GM21390 (cell line): Measurements from ENCODE around the gene CPA5.

Source experiments
- ATAC-seq: cut with Tn5 transposase; IDR thresholded peaks from one replicate; pipeline ENCODE4 v1.9.1; 2021; ENCODE audit not compliant: unreplicated experiment

CPA5 gene

DNA sequence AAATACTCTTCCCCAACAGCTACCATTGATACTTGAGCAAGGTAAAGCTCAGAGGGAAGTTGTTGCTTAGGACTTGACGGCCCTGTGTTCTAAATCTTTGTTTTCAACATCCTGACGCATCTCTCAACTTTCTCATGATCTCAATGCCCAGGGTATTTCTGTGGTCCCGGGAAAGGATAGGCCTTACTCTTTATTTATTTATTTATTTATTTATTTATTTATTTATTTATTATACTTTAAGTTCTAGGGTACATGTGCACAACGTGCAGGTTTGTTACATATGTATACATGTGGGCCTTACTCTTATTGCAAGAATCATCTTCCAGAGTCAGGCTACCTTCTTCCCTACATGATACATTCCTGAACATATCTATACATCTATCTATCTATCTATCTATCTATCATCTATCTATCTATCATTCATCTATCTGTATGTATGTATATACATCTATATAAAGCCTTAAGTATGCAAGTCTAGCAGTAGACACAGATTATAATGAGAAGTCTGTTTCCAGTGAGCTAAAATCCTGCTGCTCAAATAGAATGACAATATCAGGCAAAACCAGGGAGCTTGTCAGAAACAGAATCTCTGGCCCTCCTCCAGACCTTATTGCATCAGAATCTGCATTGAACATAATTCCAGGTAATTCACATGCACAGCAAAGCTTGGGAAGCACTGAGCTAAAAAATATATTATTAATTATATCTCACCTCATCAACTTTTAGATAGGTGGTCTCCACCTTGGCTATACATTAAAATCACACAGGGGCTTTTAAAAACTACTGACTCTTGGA, 12.2 kb upstream of the CPA5 start:
- ATAC-seq: no peak

DNA sequence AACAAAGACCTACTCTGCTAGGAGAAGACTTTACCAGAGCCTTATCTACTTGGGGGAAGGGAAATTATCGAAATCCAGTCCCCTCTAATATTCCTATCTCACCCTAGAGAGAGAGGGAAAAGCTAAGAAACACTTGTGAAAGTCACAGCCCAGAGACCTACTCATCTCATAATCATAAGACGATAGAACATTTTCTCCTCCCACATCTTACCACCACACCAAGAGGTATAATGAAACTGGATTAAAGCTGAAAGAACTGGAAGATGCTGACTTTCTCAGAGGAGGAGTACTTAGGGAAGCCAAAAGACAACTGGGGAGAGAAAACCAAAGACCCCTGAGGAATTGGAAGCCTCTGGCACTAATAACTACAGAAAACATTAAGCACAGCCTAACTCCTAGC, 10.8 kb upstream of the CPA5 start:
- no peak for ATAC-seq

- no peak for ATAC-seq
Measured at GRCh38 chr7:130334274-130334673, 10.3 kb upstream of the CPA5 start.

GRCh38 chr7:130337410-130337971, 7.1 kb upstream of the CPA5 start:
- no peak for ATAC-seq

- ATAC-seq: no peak
Measured at GRCh38 chr7:130338233-130338632, 6.4 kb upstream of the CPA5 start.

- no peak for ATAC-seq
Measured at GRCh38 chr7:130341882-130342281, 2.7 kb upstream of the CPA5 start.

DNA sequence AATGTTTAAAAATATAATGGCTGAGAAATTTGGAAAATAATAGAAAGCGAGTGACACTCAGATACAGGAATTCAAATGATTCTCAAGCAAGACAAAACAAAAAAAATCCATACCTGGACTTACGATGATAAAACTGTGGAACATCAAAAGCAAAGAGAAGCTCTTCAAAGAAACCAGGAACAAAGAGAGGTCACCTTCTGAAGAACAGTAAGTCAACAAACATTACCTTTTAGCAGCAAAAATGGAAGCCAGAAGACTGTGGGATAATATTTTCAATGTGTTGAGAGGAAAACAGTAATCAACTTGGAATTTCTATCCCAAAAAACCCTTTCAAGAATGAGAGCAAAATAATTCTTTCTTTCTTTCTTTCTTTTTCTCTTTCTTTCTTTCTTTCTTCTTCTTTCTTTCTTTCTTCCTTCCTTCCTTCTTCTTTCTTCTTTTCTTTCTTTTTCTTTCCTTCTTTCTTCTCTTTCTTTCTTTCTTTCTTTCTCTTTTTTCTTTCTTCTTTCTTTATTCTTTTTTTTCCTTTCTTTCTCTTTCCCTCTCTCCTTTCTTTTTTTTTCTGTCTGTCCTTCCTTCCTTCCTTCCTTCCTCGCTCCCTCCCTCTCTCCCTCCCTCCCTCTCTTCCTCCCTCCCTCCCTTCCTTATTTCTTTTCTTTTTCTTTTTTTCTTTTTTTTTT, 1.8 kb upstream of the CPA5 start:
- ATAC-seq: no peak

DNA sequence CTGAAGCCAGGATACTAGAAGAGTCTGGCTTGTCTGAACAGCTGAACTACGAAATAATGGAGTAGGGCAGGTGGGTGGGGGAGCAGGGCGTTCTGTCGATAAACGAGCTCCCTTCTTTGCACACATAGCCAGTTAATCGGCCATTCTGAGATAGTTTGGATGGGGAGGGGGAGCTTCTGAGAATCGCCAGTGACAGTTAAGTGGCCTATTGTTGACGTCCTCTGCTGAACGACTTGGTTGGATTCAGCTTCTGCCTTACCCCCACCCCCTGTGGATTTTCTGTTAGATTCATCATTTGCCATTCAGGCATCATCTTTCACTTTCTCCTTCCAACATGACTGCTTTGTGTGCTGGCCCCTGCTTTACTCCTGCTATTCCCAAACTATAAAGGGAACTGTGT, 520 bp downstream of the CPA5 start:
- ATAC-seq: no peak

- ATAC-seq: no peak
Measured at GRCh38 chr7:130345725-130346124, 1.1 kb downstream of the CPA5 start.

DNA sequence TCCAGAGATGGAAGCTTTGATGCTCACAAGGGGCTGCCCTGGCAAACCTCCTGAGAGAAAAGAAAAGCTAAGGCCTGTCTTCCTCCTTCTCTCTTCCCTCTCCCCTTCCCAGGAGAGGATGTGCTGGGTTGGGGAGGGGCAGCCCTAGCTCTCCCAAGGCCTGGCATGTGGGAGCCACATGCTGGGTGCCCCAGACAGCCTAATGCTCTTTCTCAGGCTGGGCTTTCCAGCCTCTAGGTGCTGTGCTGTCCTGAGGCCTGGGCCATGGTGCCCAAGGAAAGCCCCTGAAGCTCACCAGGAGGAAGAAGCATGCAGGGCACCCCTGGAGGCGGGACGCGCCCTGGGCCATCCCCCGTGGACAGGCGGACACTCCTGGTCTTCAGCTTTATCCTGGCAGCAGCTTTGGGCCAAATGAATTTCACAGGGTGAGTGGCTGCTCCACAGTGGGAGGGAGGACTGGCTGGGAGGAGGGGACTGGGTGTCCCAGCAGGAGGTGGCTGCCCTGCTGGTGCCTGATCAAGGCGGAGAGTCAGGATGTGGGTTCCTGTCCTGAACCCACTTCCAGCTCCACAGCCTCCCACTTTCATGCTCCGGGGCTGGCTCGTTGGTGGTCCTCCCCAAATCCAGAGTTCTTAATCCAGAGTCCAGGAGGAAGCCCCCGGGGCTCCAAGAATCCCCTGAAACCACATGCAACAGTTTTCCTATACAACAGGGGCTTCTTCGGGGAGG, 1.7 kb downstream of the CPA5 start:
- ATAC-seq: no peak

DNA sequence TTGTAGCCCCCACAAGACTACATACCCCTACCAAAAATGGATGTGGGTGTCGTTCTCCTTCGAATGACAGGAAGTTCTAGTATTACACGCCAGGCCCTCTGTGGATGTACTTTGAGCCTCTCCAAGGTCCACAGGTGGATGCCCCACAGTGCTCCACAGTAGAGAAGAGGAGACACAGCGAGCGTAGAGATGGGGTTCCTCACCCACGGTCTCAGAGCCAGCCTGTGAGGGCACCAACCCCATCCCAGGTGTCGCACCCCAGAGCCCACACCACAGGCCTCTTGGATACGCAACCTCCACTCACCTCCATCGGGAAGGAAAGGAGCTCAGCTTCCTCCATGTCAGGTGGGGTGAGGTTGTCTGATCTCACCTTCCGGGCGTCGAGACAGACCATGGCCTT, 2.3 kb downstream of the CPA5 start:
- ATAC-seq: no peak

DNA sequence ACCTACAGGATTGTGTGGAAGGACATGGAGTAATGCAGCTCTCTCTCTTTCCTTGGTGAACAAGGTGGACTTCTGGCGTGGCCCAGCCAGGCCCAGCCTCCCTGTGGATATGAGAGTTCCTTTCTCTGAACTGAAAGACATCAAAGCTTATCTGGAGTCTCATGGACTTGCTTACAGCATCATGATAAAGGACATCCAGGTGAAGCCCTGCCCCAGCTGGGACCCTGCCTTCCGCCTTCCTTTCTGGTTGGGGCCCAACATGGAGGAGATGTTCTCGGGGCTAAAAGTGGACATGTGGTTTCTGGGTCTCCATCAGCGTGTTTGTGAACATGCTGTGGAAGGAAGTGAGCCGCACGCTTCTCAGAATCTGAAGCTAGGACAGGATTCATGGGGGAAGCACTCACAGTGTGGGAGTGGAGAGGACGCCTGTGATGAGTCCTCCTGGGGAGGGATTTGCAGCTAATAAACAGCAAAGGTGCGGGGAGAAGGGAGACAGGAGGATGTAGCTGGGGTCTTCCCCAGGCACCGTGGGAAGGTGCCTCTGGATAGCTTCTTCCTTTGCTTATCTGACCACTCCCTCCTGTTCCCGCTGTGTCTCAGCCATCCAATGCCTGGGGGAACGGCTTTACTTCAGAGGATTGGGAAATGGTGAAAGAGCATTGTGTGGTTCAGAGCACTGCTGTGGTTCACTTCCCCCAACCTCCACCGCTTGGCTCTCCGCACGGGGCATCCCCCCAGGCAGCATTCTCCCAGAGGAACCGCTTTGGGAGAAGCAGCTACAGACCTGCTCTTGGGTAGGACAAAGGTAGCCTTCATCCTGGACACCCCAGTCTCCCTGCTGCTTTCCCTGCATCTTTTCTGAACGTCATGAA, 5.5 kb downstream of the CPA5 start:
- no peak for ATAC-seq

- ATAC-seq: no peak
Measured at GRCh38 chr7:130350945-130351790, 6.6 kb downstream of the CPA5 start.

- no peak for ATAC-seq
Measured at GRCh38 chr7:130351791-130352090, 7.1 kb downstream of the CPA5 start.

GRCh38 chr7:130352194-130353074, 7.8 kb downstream of the CPA5 start:
- no peak for ATAC-seq

- ATAC-seq: no peak
Measured at GRCh38 chr7:130353196-130353595, 8.6 kb downstream of the CPA5 start.

- no peak for ATAC-seq
Measured at GRCh38 chr7:130356121-130356875, 11.7 kb downstream of the CPA5 start.

DNA sequence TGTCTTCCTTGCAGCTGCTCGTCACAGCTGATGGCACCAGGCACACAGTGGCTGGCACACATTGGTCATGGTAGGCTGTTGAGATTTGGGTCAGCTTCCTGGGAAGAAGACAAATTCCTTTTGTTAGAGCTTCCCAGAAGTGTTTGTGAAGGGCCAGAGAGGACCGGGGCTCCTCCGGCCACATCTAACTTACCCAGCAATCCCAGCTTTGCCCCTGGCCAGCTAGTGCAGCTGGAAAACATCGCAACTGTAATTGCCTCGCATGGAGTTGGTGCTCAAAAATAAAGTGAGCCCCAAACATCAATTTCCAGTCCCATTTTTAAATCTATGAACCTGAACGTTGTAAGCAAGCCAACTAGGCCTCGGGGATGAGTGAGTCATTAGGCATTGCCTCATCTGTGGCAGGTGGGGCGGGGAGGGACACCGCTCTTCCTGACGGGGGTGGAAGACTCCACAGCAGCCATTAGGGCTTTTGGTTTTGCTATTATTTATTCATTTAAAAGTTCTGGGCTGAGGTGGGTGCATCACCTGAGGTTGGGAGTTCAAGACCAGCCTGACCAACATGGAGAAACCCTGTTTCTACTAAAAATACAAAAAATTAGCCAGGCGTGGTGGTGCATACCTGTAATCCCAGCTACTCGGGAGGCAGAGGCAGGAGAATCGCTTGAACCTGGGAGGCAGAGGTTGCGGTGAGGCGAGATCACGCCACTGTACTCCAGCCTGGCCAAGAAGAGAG, 12.4 kb downstream of the CPA5 start:
- no peak for ATAC-seq
